Loucy (cell line): ENCODE data around the gene TTC21A.

Experiments
- H2AFZ ChIP-seq: fragments of 200-600 bp; sonication (generic); 2 replicates; pipeline ENCODE4 v1.6.0; 2016; ENCODE audit warnings: antibody characterized with exemption, mild to moderate bottlenecking, low read length, moderate library complexity
- H3F3A ChIP-seq: fragments of 200-600 bp; 2 replicates; pipeline ENCODE4 v1.6.0; 2016; ENCODE audit warnings: antibody characterized with exemption, low read depth, mild to moderate bottlenecking
- H3K27me3 ChIP-seq: fragments of 200-600 bp; sonication (generic); 2 replicates; pipeline ENCODE4 v1.6.1; 2014; ENCODE audit warnings: low read length, mild to moderate bottlenecking; ENCODE audit not compliant: insufficient read depth, poor library complexity, severe bottlenecking
- H3K36me3 ChIP-seq: fragments of 200-600 bp; sonication (generic); 2 replicates; pipeline ENCODE4 v1.6.1; 2016; ENCODE audit warnings: low read length; ENCODE audit not compliant: insufficient read depth
- H3K4me1 ChIP-seq: fragments of 200-600 bp; sonication (generic); 2 replicates; pipeline ENCODE4 v1.5.1; 2014; ENCODE audit warnings: low read length, mild to moderate bottlenecking; ENCODE audit not compliant: insufficient read depth, poor library complexity, severe bottlenecking
- H3K4me2 ChIP-seq: fragments of 200-600 bp; sonication (generic); 2 replicates; pipeline ENCODE4 v1.6.0; 2014; ENCODE audit warnings: antibody characterized with exemption, low read length, low read depth, mild to moderate bottlenecking; ENCODE audit not compliant: poor library complexity, severe bottlenecking
- H3K4me3 ChIP-seq: fragments of 200-600 bp; sonication (generic); 2 replicates; pipeline ENCODE4 v1.5.1; 2014; ENCODE audit warnings: low read length, mild to moderate bottlenecking, mixed read lengths; ENCODE audit not compliant: poor library complexity, severe bottlenecking
- H3K79me2 ChIP-seq: fragments of 200-600 bp; sonication (generic); 2 replicates; pipeline ENCODE4 v1.6.1; 2014; ENCODE audit warnings: low read length; ENCODE audit not compliant: insufficient read depth
- H3K9ac ChIP-seq: fragments of 200-600 bp; sonication (generic); 2 replicates; pipeline ENCODE4 v1.6.0; 2014; ENCODE audit warnings: mild to moderate bottlenecking, low read depth, low read length, moderate library complexity; ENCODE audit not compliant: poor library complexity, severe bottlenecking
- H3K9me2 ChIP-seq: fragments of 200-600 bp; sonication (generic); replicated peaks from 2 replicates; pipeline ENCODE4 v1.6.1; 2016; ENCODE audit warnings: low read depth, low read length, mixed read lengths
- H3K9me3 ChIP-seq: fragments of 200-600 bp; sonication (generic); 2 replicates; pipeline ENCODE4 v1.6.1; 2014; ENCODE audit warnings: mild to moderate bottlenecking, antibody characterized with exemption, low read length, low read depth; ENCODE audit not compliant: insufficient read depth
- H4K20me1 ChIP-seq: fragments of 200-600 bp; sonication (generic); 2 replicates; pipeline ENCODE4 v1.6.0; 2014; ENCODE audit warnings: antibody characterized with exemption, low read length, mild to moderate bottlenecking; ENCODE audit not compliant: insufficient read depth, poor library complexity, severe bottlenecking
- EZH2phosphoT487 ChIP-seq: fragments of 200-600 bp; IDR thresholded peaks from 2 replicates; pipeline ENCODE4 v1.6.1; 2018; ENCODE audit warnings: antibody characterized with exemption, mild to moderate bottlenecking, moderate library complexity, borderline replicate concordance
- TF ChIP-seq, protein P1 (sequence below): fragments of 200-600 bp; sonication (generic); conservative IDR thresholded peaks from 2 replicates; pipeline ENCODE4 v1.5.1; 2014; ENCODE audit warnings: mild to moderate bottlenecking, antibody characterized with exemption, low read length

The TTC21A gene

GRCh38 chr3:39099242-39099641 is 8.2 kb upstream of the TTC21A start:
- no peaks in the 10 kb centered on the region for H3K9me3 ChIP-seq
- TF ChIP-seq, protein P1, sequence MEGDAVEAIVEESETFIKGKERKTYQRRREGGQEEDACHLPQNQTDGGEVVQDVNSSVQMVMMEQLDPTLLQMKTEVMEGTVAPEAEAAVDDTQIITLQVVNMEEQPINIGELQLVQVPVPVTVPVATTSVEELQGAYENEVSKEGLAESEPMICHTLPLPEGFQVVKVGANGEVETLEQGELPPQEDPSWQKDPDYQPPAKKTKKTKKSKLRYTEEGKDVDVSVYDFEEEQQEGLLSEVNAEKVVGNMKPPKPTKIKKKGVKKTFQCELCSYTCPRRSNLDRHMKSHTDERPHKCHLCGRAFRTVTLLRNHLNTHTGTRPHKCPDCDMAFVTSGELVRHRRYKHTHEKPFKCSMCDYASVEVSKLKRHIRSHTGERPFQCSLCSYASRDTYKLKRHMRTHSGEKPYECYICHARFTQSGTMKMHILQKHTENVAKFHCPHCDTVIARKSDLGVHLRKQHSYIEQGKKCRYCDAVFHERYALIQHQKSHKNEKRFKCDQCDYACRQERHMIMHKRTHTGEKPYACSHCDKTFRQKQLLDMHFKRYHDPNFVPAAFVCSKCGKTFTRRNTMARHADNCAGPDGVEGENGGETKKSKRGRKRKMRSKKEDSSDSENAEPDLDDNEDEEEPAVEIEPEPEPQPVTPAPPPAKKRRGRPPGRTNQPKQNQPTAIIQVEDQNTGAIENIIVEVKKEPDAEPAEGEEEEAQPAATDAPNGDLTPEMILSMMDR: no peak
- TF ChIP-seq EZH2phosphoT487: no peak
- peaks cover 68% of the 10 kb centered on the region; the same call in 1 of the 2 replicates for H3K36me3 ChIP-seq
- H3K27me3 ChIP-seq: no peaks in the 10 kb centered on the region
- H3K9ac ChIP-seq: no peak overlapping the region
- H3K4me1 ChIP-seq: peaks cover 8% of the 10 kb centered on the region
- peaks cover under 1% of the 10 kb centered on the region; the same call in 1 of the 2 replicates for H3K79me2 ChIP-seq
- no peak overlapping the region for H2AFZ ChIP-seq
- H3K4me3 ChIP-seq: no peak overlapping the region
- H3K9me2 ChIP-seq: no peaks in the 10 kb centered on the region
- no peak overlapping the region for H3K4me2 ChIP-seq
- peaks cover 5% of the 10 kb centered on the region for H4K20me1 ChIP-seq
- H3F3A ChIP-seq: no peaks in the 10 kb centered on the region

DNA sequence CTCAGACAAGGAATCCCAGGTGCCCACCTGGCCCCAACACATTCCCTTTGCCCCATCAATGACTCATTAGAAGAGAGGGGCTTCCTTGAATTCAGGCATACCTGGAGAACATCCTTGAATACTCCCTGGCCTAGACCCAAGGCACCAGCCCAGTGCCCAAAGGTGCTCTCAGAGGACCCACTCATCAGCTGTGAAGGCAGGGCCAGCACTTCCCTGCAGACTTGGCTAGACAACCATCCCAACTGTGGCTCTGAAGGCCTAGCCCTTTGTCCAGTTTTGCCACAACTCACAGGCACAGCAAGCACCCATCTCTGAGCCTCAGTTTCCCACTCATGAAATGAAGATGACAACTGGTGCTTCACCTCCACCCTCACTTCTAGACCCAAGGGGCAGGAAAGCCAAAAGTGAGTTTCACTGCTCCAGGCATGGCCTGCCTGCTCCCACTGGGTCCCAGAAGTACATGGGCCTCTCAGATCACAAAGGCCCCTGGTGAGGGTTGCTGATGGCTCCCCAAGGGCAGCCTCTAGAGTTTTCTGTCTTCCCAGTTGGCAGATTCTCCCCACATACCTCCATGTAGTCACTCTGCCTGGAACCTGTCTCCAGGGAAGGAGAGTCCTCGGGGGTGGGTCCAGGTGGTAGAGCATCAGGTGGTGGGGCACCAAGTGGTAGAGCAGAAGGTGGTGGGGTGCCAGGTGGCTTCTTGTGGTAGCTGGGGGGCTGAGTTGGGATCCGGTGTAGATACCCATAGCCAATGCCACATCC is 7.6 kb upstream of the TTC21A start:
- Histone ChIP-seq H4K20me1 (peaks cover 8% of the 10 kb centered on the region), H3K27me3 (no peaks in the 10 kb centered on the region), H2AFZ (no peak overlapping the region), H3F3A (no peaks in the 10 kb centered on the region), H3K4me3 (no peak overlapping the region), H3K4me1 (peaks cover 14% of the 10 kb centered on the region), H3K4me2 (no peak overlapping the region), H3K9me2 (no peaks in the 10 kb centered on the region), H3K9me3 (no peaks in the 10 kb centered on the region), H3K9ac (no peak overlapping the region), H3K36me3 (peaks cover 61% of the 10 kb centered on the region; the same call in 1 of the 2 replicates), H3K79me2 (peaks cover 8% of the 10 kb centered on the region; the same call in 1 of the 2 replicates)
- TF ChIP-seq EZH2phosphoT487: no peak
- TF ChIP-seq, protein P1: no peak

DNA sequence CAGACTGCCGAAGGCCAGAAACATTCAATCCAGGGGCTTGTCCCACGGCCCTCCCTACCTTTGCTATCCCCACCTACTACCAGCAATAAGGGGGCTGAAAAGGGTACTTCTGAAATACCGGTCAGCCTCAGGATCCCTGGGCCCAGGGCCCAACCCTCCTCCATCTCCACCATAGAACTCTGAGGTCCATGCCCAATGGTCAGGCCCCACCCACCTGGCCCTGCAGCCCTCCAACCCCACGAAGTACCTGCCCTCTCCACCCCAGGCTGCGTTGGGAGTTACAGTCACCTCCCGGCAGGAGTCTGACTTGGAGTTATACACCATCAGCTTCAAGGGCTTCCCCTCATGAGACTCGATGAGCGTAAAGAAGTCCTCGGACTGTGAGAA is 7.0 kb upstream of the TTC21A start:
- H3K36me3 ChIP-seq: peaks cover 55% of the 10 kb centered on the region; the same call in 1 of the 2 replicates

More for the DNA sequence above, 7.0 kb upstream of the TTC21A start:
- no peak overlapping the region for H2AFZ ChIP-seq
- TF ChIP-seq, protein P1: no peak
- no peak for TF ChIP-seq EZH2phosphoT487
- no peaks in the 10 kb centered on the region for H3F3A ChIP-seq
- no peak overlapping the region for H3K9ac ChIP-seq
- peaks cover 19% of the 10 kb centered on the region for H3K4me1 ChIP-seq
- peaks cover 13% of the 10 kb centered on the region; the same call in 1 of the 2 replicates for H3K79me2 ChIP-seq
- H4K20me1 ChIP-seq: peaks cover 8% of the 10 kb centered on the region
- no peaks in the 10 kb centered on the region for H3K9me3 ChIP-seq
- no peaks in the 10 kb centered on the region for H3K27me3 ChIP-seq
- no peak overlapping the region for H3K4me3 ChIP-seq
- H3K9me2 ChIP-seq: no peaks in the 10 kb centered on the region
- H3K4me2 ChIP-seq: no peak overlapping the region
